Endothelial cell of umbilical vein (primary cell): Measurements from ENCODE around the gene PPY. TPM values are rescaled to one million over a fixed set of nuclear protein-coding genes. Genes with fewer than 3 reads are reported as not detected.

Experiments
- BruUV-seq: library from RNA; stranded (reverse); fragments of 400-500 nt; replicated peaks from 2 replicates; lab custom pipeline; 2021; lab: Mats Ljungman, UMichigan
- CTCF ChIA-PET: fragments of 300-600, 350-600 bp; sonication (Branson Sonifier 250); formaldehyde crosslinking; loops from one replicate; lab custom pipeline; 2021; ENCODE audit warnings: antibody characterized with exemption, inconsistent platforms; lab: Charles Lee
- POLR2A ChIA-PET: fragments of 300-600, 350-600 bp; sonication (Branson Sonifier 250); formaldehyde crosslinking; loops from one replicate; lab custom pipeline; 2021; ENCODE audit warnings: antibody characterized with exemption, inconsistent platforms; lab: Charles Lee
- DNase-seq: peaks from one replicate; pipeline ENCODE4 v3.0.0-alpha.2; 2011; ENCODE audit warnings: low read depth, low spot score
- FAIRE-seq: peaks from 2 replicates; lab custom pipeline; 2011; peaks lifted over from hg19 to GRCh38; lab: Jason Lieb, UNC
- H2AFZ ChIP-seq: 2 replicates; pipeline ENCODE4 v1.6.0; 2012; ENCODE audit warnings: low read depth, low read length, control low read depth, inconsistent platforms
- H3K27ac ChIP-seq: 2 replicates; pipeline ENCODE4 v1.5.1; 2011; ENCODE audit warnings: low read depth, mild to moderate bottlenecking, control low read depth, low read length, moderate library complexity; ENCODE audit not compliant: insufficient read depth
- H3K27me3 ChIP-seq, 2 experiments: 2 replicates each; pipeline versions ENCODE4 v1.6.0 to v1.6.1; 2011; ENCODE audit warnings: low read length in 2 of 2, mixed read lengths in 1 of 2; ENCODE audit not compliant: control insufficient read depth in 2 of 2, insufficient read depth in 2 of 2
- H3K36me3 ChIP-seq, 2 experiments: 2 replicates in 1 of 2; 3 replicates in 1 of 2; pipeline ENCODE4 v1.5.1; 2011; ENCODE audit warnings: low read length in 2 of 2, mild to moderate bottlenecking in 1 of 2, moderate library complexity in 1 of 2; ENCODE audit not compliant: control insufficient read depth in 2 of 2, insufficient read depth in 2 of 2; ENCODE audit errors: extremely low read depth in 1 of 2
- H3K4me1 ChIP-seq: 3 replicates; pipeline ENCODE4 v1.5.1; 2011; ENCODE audit warnings: mild to moderate bottlenecking, low read length; ENCODE audit not compliant: control insufficient read depth, insufficient read depth; ENCODE audit errors: extremely low read depth
- H3K4me2 ChIP-seq: 2 replicates; pipeline ENCODE4 v1.6.1; 2011; ENCODE audit warnings: low read length, control low read depth, mixed read lengths; ENCODE audit not compliant: insufficient read depth
- H3K4me3 ChIP-seq, 3 experiments: fragments of 200-600 bp in 1 of 3; sonication (generic), shearing (Covaris generic) in 1 of 3; replicated peaks in 1 of 3; 2 replicates each; pipeline ENCODE4 v1.5.1; 2011 to 2016; ENCODE audit warnings: control low read depth in 3 of 3, low read length in 3 of 3, mild to moderate bottlenecking in 2 of 3, inconsistent platforms in 1 of 3, low read depth in 1 of 3, moderate library complexity in 1 of 3; ENCODE audit not compliant: insufficient read depth in 1 of 3
- H3K79me2 ChIP-seq: 2 replicates; pipeline ENCODE4 v1.6.0; 2012; ENCODE audit warnings: low read length, inconsistent platforms; ENCODE audit not compliant: control insufficient read depth, insufficient read depth
- H3K9ac ChIP-seq: replicated peaks from 2 replicates; pipeline ENCODE3; 2011; ENCODE audit warnings: low read length, control low read depth; ENCODE audit not compliant: insufficient read depth; ENCODE audit errors: extremely low read depth
- H3K9me1 ChIP-seq: replicated peaks from 3 replicates; pipeline ENCODE4 v1.6.0; 2011; ENCODE audit warnings: mild to moderate bottlenecking, low read length; ENCODE audit not compliant: control insufficient read depth, insufficient read depth; ENCODE audit errors: extremely low read depth
- H3K9me3 ChIP-seq: replicated peaks from 2 replicates; pipeline ENCODE4 v1.5.1; 2012; ENCODE audit warnings: low read length, inconsistent platforms; ENCODE audit not compliant: control insufficient read depth, insufficient read depth
- H4K20me1 ChIP-seq: replicated peaks from 2 replicates; pipeline ENCODE3; 2011; ENCODE audit warnings: mild to moderate bottlenecking, low read length; ENCODE audit not compliant: control insufficient read depth, insufficient read depth; ENCODE audit errors: extremely low read depth
- CTCF ChIP-seq, 2 donors: IDR thresholded peaks; 1 replicate in 1 of 2; 2 replicates in 1 of 2; pipeline ENCODE4 v1.5.1; 2011; ENCODE audit warnings: low read length in 2 of 2, mild to moderate bottlenecking in 2 of 2, moderate library complexity in 2 of 2, control low read depth in 1 of 2, inconsistent platforms in 1 of 2, low read depth in 1 of 2; ENCODE audit not compliant: insufficient read depth in 1 of 2; ENCODE audit errors: extremely low read depth in 1 of 2
- EZH2 ChIP-seq: IDR thresholded peaks from 2 replicates; pipeline ENCODE4 v1.6.1; 2012; ENCODE audit warnings: borderline replicate concordance, low read depth, mild to moderate bottlenecking, moderate library complexity, low read length, inconsistent platforms; ENCODE audit not compliant: severe bottlenecking
- FOS ChIP-seq: IDR thresholded peaks from 2 replicates; pipeline ENCODE4 v1.6.1; 2011; ENCODE audit warnings: mild to moderate bottlenecking, low read length, moderate library complexity, borderline replicate concordance; ENCODE audit not compliant: insufficient read depth
- GATA2 ChIP-seq: IDR thresholded peaks from 2 replicates; pipeline ENCODE4 v1.7.0; 2011; ENCODE audit warnings: low read depth, mild to moderate bottlenecking, moderate library complexity, mixed read lengths, low read length; ENCODE audit not compliant: insufficient read length, insufficient read depth
- JUN ChIP-seq: IDR thresholded peaks from 2 replicates; pipeline ENCODE4 v1.6.1; 2011; ENCODE audit warnings: borderline replicate concordance, low read depth; ENCODE audit not compliant: insufficient read length, insufficient read depth
- MAX ChIP-seq: IDR thresholded peaks from 2 replicates; pipeline ENCODE4 v1.6.1; 2011; ENCODE audit not compliant: insufficient read depth, insufficient read length
- MYC ChIP-seq: IDR thresholded peaks from one replicate; pipeline ENCODE4 v1.6.1; 2011; ENCODE audit warnings: mild to moderate bottlenecking, low read depth, low read length
- POLR2A ChIP-seq: IDR thresholded peaks from 2 replicates; pipeline ENCODE4 v1.6.1; 2012; ENCODE audit warnings: low read depth, mild to moderate bottlenecking, control low read depth, low read length
- POLR2AphosphoS5 ChIP-seq: IDR thresholded peaks from 2 replicates; pipeline ENCODE4 v1.6.1; 2012; ENCODE audit warnings: low read depth, mild to moderate bottlenecking, control low read depth, low read length, moderate library complexity; ENCODE audit not compliant: insufficient read depth
- dilution Hi-C: fragments of 300-500 bp; cut with MboI; formaldehyde crosslinking; loops from one replicate; pipeline ENCODE4 v1.15.0; 2019; ENCODE audit warnings: low sequenced_read_pairs; ENCODE audit not compliant: extremely low pct_ligation_motif_present
- intact Hi-C: fragments of 100-400 bp; cut with micrococcal nuclease; formaldehyde crosslinking; loops from one replicate; pipeline ENCODE4 v1.10.0; 2022
- polyA plus RNA-seq, 4 experiments: library from polyadenylated mRNA; depleted of rRNA in 3 of 4; stranded (reverse) in 3 of 4; unstranded in 1 of 4; fragments of >200 nt; gene quantifications; 2 replicates each; pipeline versions ENCODE4 v1.2.1 to v1.2.3, GENCODE V29; 2011 to 2012; ENCODE audit warnings: missing spikeins in 1 of 4
- total RNA-seq: library from RNA; stranded (reverse); gene quantifications from 2 replicates; pipeline ENCODE4 v1.2.3, GENCODE V29; 2021

Gene PPY
- total and polyA plus RNA-seq, 2 donors (not counting 3 experiments of a cell fraction or from before 2014, with no cell fraction given): not detected

- BruUV-seq: no TSS peak
- intact Hi-C loops (no loop called here), dilution Hi-C loops (no loop called here)
- no peaks in the 10 kb centered on the region for H3K9me3 ChIP-seq
- no peaks in the 10 kb centered on the region for H3K36me3 ChIP-seq
- H3K9ac ChIP-seq: no peak overlapping the region
- H4K20me1 ChIP-seq: no peaks in the 10 kb centered on the region
- H3K4me3 ChIP-seq: no peak overlapping the region
- no peak overlapping the region for H3K27ac ChIP-seq
- no peaks in the 10 kb centered on the region for H3K9me1 ChIP-seq
- no peak for FAIRE-seq
- H3K27me3 ChIP-seq: peaks cover 20 to 21% of the 10 kb centered on the region in 2 experiments
- no peak for TF ChIP-seq EZH2
- no peak for TF ChIP-seq CTCF (IDR thresholded peaks at IDR 0.05; ENCODE audit: extremely low read depth in 1 of 2, insufficient read depth in 1 of 2, low read depth in 1 of 2, low read length in 2 of 2)
- TF ChIP-seq JUN: no peak
- TF ChIP-seq POLR2A: no peak
- no peaks in the 10 kb centered on the region for H3K79me2 ChIP-seq
- POLR2A ChIA-PET: no interaction called here
- no peak for DNase-seq
- CTCF ChIA-PET: no interaction called here
- H2AFZ ChIP-seq: no peak overlapping the region
- H3K4me1 ChIP-seq: no peaks in the 10 kb centered on the region
- H3K4me2 ChIP-seq: no peak overlapping the region
These were observed 35.8 kb upstream of the PPY start for GRCh38 chr17:43978078-43978477.

- FAIRE-seq (no peak), DNase-seq (no peak)
- dilution Hi-C loops (no loop called here), intact Hi-C loops (no loop called here)
- CTCF ChIA-PET: no interaction called here
- H3K4me1 ChIP-seq: no peaks in the 10 kb centered on the region
- H3K9ac ChIP-seq: no peak overlapping the region
- H3K9me1 ChIP-seq: no peaks in the 10 kb centered on the region
- no peaks in the 10 kb centered on the region for H3K9me3 ChIP-seq
- TF ChIP-seq MYC (no peak), JUN (no peak), MAX (no peak), POLR2A (no peak), POLR2AphosphoS5 (no peak), GATA2 (no peak), EZH2 (no peak), CTCF (IDR thresholded peaks at IDR 0.05; ENCODE audit: extremely low read depth in 1 of 2, insufficient read depth in 1 of 2, low read depth in 1 of 2, low read length in 2 of 2) (no peak), FOS (no peak)
- no peak overlapping the region for H3K4me3 ChIP-seq
- H3K36me3 ChIP-seq: no peaks in the 10 kb centered on the region
- POLR2A ChIA-PET: no interaction called here
- BruUV-seq: no TSS peak
- no peak overlapping the region for H2AFZ ChIP-seq
- H3K4me2 ChIP-seq: no peak overlapping the region
- H3K27ac ChIP-seq: no peak overlapping the region
- H3K79me2 ChIP-seq: no peaks in the 10 kb centered on the region
- peaks cover 17% of the 10 kb centered on the region in 2 experiments for H3K27me3 ChIP-seq
- no peaks in the 10 kb centered on the region for H4K20me1 ChIP-seq
These were observed 34.9 kb upstream of the PPY start for GRCh38 chr17:43976963-43977837.
